ENCODE measurements around the gene ST3GAL3.

The ST3GAL3 gene

GRCh38 chr1:43882763-43883162, 175.4 kb downstream of the ST3GAL3 start:
- DNase-seq = no peak

- DNase-seq = no peak
These were observed 176.0 kb downstream of the ST3GAL3 start for GRCh38 chr1:43883321-43883720.

DNA sequence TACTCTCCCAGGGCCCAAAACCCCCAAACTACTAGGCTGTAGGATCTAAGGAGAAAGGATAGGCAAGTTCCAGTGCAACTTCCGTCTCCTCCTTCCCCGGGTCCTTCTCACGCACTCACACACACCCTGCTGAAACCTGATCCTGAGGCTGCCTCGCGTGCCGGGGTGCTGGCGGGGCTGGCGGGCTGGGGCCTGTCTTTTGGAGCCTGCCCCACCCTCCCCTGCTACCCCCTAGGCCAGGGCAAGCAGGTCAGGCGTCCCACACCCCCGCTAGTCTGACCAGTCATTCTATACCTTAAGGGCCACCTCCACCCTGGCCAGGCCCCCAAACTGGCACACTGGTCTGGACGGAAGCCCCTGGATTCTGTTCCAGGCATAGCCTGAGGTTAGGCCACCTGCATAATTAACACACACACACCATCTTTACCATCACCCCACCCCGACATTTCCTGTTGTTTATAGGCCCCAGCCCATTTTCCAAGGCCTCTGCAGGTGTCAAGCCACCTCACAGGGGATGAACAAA, 178.0 kb downstream of the ST3GAL3 start:
- DNase-seq = no peak

DNA sequence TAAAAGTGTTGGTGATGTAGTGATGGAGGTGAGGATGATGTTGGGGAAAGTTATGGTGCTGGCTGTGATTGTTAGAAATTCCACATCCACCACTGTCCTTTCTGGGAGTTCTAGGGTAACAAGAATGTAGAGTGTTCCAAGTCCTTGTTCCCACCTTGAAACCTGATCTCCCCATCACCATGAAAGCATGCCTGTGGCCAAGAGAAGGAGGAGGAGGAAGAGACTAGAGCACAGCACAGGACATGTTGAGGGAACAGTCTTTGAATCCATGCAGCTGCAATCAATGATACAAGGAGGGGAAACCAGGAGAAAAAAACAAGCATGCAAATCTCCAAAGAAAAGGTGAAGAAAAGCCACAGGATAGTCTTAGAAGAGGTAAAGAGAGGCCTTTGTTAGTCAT, 180.4 kb downstream of the ST3GAL3 start:
- DNase-seq = no peak

- DNase-seq = no peak
These were observed 183.5 kb downstream of the ST3GAL3 start for GRCh38 chr1:43890815-43891214.

DNA sequence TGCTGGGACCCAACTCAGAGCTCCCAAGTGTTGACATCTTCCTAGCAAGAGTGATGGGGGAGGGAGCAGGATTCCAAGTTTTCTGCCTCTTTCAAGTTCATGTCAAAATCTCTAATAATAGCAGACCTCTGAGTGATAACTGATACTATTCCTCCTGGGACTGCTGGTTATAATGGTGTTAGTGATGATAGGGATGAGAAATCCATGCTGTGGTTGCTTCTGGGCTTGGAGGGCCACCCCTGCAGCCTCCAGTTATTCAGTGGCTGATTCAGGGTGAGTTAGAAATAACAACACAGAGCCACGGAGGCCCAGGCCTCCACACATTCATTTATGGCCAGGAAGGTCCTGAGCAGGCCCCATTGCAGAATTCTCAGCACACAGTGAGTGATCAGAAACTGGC, 185.7 kb downstream of the ST3GAL3 start:
- no peak for DNase-seq

GRCh38 chr1:43898981-43899380, 191.6 kb downstream of the ST3GAL3 start:
- no peak for DNase-seq

DNA sequence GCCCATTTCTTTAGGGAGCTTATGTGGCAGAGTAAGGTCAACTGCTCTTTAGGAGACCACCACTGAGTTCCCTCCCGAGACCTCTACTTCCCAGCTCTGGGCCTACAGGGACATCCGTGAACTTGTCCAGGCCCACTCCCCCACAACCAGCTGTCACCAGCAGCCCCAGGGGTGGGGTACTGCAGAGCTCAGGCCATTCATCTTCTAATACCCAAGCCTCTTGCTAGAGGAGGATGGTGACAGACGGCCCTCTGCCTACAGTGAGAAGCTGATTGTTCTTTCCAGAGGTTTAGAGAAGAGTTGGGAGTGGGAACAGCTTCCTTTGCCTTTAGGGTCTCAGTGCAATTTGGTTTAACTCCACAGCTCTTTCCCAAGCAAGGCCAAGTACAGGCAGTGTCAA, 193.1 kb downstream of the ST3GAL3 start:
- no peak for DNase-seq

GRCh38 chr1:43901196-43901961, 194.0 kb downstream of the ST3GAL3 start:
- no peak for DNase-seq

DNA sequence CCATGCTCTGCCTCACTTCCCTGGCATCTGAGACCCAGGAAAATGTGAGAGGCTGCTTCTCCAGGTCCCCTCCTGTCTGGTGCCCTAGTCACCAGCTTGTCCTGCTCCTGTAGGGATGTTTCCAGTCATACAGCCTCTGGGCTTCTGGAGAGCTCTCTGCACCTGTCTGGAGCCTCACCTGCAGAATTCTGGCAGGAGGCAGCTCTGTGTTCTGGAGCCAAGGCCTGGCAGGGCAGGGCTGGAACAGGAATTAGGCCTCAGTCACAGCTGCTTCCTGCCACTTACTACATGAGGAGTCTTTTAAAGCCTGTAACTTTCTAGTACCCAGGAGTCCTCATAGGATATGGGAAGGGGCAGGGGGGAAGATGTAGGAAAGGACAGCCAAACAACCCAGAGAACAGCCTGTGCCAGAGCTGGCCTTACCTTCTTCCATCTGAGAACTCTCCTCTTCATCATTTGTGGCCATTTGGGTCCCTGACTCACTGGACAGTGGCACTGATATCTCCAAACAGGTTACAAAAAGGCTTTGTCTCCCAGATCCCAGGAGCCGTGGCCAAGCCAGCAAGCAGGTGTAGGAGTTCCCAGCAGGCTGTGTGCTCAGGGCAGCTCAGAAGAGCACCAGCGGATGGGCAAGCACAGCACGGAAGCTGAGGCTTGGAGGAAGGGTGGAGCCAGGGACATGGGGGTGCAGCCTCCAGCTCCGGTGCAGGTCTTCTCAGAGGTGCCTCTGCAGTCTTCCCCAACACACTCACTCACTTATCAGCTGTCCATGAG, 194.9 kb downstream of the ST3GAL3 start:
- DNase-seq = no peak

GRCh38 chr1:43904660-43905551, 197.6 kb downstream of the ST3GAL3 start:
- DNase-seq = no peak

- no peak for DNase-seq
These were observed 200.9 kb downstream of the ST3GAL3 start for GRCh38 chr1:43908226-43908625.

DNA sequence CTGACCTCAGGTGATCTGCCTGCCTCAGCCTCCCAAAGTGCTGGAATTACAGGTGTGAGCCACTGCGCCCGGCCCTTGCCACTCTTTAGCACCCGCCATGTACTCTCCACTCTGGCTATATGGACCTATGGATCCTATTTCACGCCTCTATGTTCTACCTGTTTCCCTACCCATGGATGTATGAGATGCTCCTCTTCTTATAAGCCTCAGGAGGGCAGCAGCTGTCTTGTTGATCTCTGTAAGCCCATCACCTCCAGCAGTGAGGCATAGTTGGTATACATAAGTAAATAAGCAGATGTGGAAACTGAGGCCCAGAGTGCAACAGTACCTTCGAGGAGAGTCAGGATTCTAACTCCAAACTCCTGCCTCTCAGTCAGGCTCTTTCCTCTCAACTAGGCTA, 201.5 kb downstream of the ST3GAL3 start:
- DNase-seq = no peak

DNA sequence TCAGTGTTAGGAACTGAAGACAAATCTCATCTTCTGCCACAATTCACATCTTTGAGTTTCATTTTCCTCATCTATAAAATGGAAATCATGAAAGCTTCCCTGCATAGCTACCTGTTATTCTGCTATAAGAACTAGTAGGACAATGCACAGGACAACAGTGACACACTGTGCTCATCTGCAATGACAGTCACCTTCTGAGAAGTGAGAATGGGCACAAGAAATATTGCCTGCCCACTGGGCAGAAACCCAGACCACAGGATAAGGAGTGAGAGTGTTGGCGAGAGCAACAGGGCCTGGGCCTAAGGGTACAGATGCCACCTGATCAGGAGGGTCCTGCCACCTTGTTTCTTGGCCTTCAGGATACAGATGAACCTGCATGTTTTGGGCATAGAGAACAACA, 203.0 kb downstream of the ST3GAL3 start:
- DNase-seq = no peak

DNA sequence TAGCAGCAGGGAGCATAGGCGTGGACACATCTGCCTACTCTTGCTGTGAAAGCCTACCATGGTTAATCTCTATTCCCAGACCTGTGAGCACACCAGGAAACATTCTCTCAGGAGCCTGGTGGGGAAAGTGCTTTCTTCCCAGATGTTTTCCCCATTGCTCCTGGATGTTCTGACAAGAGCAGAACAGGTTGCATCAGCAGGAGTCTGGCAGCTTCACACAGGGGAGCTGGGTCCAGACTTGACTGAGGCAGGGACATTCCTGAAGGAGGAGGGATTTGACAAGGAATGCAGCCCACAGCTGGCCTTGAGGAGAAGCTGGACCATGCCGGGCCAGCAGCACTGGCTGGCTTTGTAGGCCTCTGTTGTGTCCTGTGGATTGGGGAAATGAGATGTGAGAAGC, 205.3 kb downstream of the ST3GAL3 start:
- DNase-seq = no peak

DNA sequence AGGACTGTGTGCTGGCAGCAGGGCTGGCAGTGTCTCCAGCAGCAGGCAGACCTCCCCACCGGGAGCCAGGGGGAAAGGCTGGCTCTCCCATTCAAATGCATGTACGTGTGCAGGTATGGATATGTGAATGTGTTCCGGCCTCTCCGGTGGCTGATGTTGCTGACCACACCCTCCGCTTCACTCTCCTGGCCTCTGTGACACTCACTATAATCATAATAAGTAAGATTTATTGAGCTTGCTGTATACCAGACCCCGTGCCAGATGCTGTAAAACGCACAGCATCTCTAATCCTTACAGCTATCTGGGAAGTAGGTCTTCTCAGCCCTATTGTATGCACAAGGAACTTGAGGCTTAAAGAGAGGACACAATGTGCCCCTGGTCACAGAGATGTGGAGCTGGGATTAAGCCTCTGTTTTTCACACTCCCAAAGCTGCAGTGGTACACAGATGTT, 205.7 kb downstream of the ST3GAL3 start:
- DNase-seq = no peak

GRCh38 chr1:43913666-43914360, 206.5 kb downstream of the ST3GAL3 start:
- DNase-seq = no peak

DNA sequence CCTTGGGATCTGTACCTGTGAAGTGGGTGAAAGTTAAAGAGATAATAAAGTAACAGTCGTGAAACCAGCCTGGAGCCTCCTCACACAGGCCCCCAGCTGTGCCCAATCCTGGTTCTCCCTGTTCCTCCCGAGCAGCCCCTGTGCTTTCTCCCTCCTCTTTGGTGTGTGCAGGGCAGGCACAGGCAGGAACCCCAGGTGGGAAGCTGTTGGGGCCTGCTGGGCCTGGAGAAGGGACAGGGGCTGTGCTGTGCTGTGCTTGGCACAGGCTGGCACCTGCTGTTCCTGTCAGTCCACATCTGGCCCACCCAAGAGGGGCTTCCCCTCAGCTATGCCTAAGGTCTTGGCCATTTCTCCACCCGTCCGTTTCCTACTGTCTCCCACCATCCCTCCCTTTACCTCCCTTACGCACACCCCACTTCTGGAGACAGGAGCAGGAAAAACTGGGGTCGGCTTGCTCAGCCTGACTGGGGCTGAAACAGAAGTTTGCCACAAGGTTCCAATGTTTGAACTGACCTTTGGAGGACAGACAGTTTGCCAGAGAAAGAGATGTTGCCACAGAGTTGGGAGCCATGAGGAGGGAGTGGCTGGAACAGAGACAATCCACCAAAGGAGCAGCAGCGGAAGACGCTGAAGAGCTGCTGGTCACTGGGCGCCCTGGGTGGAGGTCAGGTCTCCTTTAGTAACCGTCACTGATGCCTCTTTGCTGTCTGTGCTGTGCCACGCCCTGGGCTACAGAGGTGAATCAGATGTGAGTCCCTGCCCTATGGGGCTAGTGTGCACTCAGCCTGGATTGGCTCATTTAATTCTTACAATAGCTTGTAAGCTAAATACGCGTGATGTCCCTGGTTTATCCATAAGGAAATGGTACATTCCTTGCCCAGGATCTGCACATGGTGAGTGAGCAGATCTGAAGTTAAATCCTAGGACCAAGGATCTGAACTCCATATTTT, 207.5 kb downstream of the ST3GAL3 start:
- no peak for DNase-seq

- no peak for DNase-seq
These were observed 212.6 kb downstream of the ST3GAL3 start for GRCh38 chr1:43919906-43920305.

- no peak for DNase-seq
These were observed 213.7 kb downstream of the ST3GAL3 start for GRCh38 chr1:43921022-43921421.

DNA sequence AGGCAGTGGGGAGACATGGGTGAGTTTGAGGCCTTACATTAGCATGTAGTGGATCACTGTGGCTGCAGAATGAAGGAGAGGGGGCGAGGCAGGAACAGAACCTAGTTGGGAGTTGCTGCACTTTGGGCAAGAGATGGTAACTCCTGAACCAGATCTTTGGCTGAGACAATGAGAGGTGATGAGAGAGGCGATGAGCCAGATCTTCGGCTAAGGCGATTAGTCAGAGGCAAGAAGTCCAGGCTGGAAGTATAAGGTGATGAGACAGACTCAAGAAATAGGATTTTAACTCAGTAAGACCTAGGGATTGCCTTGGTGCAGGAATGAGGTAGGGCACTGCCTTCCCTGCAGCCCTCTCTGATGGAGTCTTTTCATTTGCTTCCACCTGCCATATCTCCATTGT, 217.2 kb downstream of the ST3GAL3 start:
- no peak for DNase-seq

All from cortex of kidney (tissue), 1 donor.